ENCODE results near the gene IFT81. TPM values are rescaled to one million over a fixed set of nuclear protein-coding genes. Genes with fewer than 3 reads are reported as not detected.
A peak's percentile ranks its signal among the peaks of the same experiment; 100 is the strongest.

IFT81 gene
- total RNA-seq, 1 experiment from 2014 or later = 9.0 TPM

DNA sequence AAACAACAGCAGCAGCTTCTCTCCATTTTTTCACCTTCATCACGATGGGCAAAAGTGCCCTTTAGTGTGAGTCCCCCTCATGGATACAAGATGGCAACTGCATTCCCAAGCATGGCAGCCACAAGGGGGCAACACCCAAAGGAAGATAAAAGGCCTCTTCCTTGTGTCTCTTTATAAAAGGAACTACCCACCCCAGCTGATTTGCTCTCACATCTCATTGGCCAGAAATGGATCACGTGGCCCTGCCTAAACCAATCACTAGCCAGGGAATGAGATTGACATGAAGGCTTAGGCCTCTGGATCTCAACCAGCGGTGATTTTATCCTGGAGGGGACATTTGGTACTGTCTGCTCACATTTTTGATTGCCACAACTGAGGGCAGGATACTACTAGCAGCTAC is 21.9 kb upstream of the IFT81 start:
- DNase-seq (ENCODE audit: low read depth, low spot score) (peak; percentile 94), ATAC-seq (peak; percentile 83)
- Histone ChIP-seq H3K27me3 (ENCODE audit: insufficient read depth, low read length) (no peaks in the 10 kb centered on the region), H3K9ac (ENCODE audit: low read length) (no peak overlapping the region), H3K4me2 (ENCODE audit: low read length) (no peak overlapping the region), H3K4me3 (replicated peaks in 1 of 2; ENCODE audit: low read depth in 1 of 2, low read length in 2 of 2) (no peak overlapping the region), H2AFZ (ENCODE audit: low read depth, low read length, poor library complexity, severe bottlenecking) (peak overlapping the region; percentile 14), H3K79me2 (ENCODE audit: insufficient read depth, low read length) (no peaks in the 10 kb centered on the region), H3K9me2 (ENCODE audit: insufficient read depth) (no peaks in the 10 kb centered on the region), H3K27ac (ENCODE audit: low read depth, low read length) (no peak overlapping the region), H3K9me3 (ENCODE audit: control insufficient read depth in 1 of 2, insufficient read depth in 1 of 2, low read depth in 1 of 2, low read length in 2 of 2) (no peaks in the 10 kb centered on the region), H4K20me1 (ENCODE audit: insufficient read depth) (no peaks in the 10 kb centered on the region), H3K4me1 (ENCODE audit: control insufficient read depth in 1 of 2, insufficient read depth in 2 of 2, low read length in 2 of 2) (peaks cover 0 to 5% of the 10 kb centered on the region in 2 experiments; a peak in 2 of 4 replicates), H3K36me3 (ENCODE audit: control insufficient read depth in 1 of 2, insufficient read depth in 2 of 2, low read length in 2 of 2) (no peaks in the 10 kb centered on the region)
- intact Hi-C loops (cut with micrococcal nuclease) = loop anchor here (5.0 kb wide), 2 partner anchors 235 to 250 kb away; no protein-coding TSS in a partner anchor
- RAD21 ChIA-PET (ENCODE audit: low non-redundant PET in 1 of 2, low total read pairs in 2 of 2, uncharacterized antibody in 2 of 2, unreplicated experiment in 2 of 2) = interaction anchor here (0.5 to 1.9 kb wide), 3 partner anchors 136 to 329 kb away, joined by 3 to 6 read pairs (median 3); no protein-coding TSS in a partner anchor
- CTCF ChIA-PET = interaction anchor here (0.8 to 2.7 kb wide), 5 partner anchors 178 to 500 kb away, joined by 3 to 32 read pairs (median 5); no protein-coding TSS in a partner anchor
- BruUV-seq (replicated peaks) = no TSS peak
- POLR2A ChIA-PET = interaction anchor here (1.3 to 1.5 kb wide), 3 partner anchors 22 to 329 kb away, joined by 3 to 4 read pairs (median 3); partner anchors contain the start of gene IFT81
- TF ChIP-seq ZNF274 (IDR thresholded peaks at IDR 0.05; ENCODE audit: low read depth, low read length) (no peak), EZH2 (IDR thresholded peaks at IDR 0.05) (no peak), SRF (IDR thresholded peaks at IDR 0.05; ENCODE audit: low read depth) (no peak), FOSL1 (IDR thresholded peaks at IDR 0.05; ENCODE audit: low read depth) (no peak), SP1 (IDR thresholded peaks at IDR 0.05; ENCODE audit: low read depth) (peak; percentile 82), ZFX (IDR thresholded peaks at IDR 0.05) (no peak), ELF1 (IDR thresholded peaks at IDR 0.05; ENCODE audit: borderline replicate concordance, low read depth) (no peak), EGR1 (IDR thresholded peaks at IDR 0.05; ENCODE audit: low read depth) (no peak), CEBPB (IDR thresholded peaks at IDR 0.05; ENCODE audit: low read depth) (no peak), RAD21 (IDR thresholded peaks at IDR 0.05; ENCODE audit: low read depth) (peak; percentile 63), EZH2phosphoT487 (IDR thresholded peaks at IDR 0.05; ENCODE audit: borderline replicate concordance) (no peak), POLR2A (IDR thresholded peaks at IDR 0.05; ENCODE audit: borderline replicate concordance, extremely low read depth, insufficient read depth, insufficient read length) (no peak), ATF3 (IDR thresholded peaks at IDR 0.05) (no peak), YY1 (IDR thresholded peaks at IDR 0.05; ENCODE audit: extremely low read depth, insufficient replicate concordance, low read depth, low read length) (peak; percentile 77), POLR2AphosphoS5 (IDR thresholded peaks at IDR 0.05; ENCODE audit: low read depth, low read length) (no peak), SIN3A (IDR thresholded peaks at IDR 0.05; ENCODE audit: low read depth) (no peak), CBX3 (IDR thresholded peaks at IDR 0.05; ENCODE audit: low read depth) (peak; percentile 49; the same call in 1 of the 2 replicates), MAX (IDR thresholded peaks at IDR 0.05) (peak; percentile 36; the same call in 1 of the 2 replicates)
- TF ChIP-seq, protein P1, sequence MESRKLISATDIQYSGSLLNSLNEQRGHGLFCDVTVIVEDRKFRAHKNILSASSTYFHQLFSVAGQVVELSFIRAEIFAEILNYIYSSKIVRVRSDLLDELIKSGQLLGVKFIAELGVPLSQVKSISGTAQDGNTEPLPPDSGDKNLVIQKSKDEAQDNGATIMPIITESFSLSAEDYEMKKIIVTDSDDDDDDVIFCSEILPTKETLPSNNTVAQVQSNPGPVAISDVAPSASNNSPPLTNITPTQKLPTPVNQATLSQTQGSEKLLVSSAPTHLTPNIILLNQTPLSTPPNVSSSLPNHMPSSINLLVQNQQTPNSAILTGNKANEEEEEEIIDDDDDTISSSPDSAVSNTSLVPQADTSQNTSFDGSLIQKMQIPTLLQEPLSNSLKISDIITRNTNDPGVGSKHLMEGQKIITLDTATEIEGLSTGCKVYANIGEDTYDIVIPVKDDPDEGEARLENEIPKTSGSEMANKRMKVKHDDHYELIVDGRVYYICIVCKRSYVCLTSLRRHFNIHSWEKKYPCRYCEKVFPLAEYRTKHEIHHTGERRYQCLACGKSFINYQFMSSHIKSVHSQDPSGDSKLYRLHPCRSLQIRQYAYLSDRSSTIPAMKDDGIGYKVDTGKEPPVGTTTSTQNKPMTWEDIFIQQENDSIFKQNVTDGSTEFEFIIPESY (IDR thresholded peaks at IDR 0.05; ENCODE audit: extremely low read depth, insufficient replicate concordance, low read length) = no peak
- TF ChIP-seq, protein P2, sequence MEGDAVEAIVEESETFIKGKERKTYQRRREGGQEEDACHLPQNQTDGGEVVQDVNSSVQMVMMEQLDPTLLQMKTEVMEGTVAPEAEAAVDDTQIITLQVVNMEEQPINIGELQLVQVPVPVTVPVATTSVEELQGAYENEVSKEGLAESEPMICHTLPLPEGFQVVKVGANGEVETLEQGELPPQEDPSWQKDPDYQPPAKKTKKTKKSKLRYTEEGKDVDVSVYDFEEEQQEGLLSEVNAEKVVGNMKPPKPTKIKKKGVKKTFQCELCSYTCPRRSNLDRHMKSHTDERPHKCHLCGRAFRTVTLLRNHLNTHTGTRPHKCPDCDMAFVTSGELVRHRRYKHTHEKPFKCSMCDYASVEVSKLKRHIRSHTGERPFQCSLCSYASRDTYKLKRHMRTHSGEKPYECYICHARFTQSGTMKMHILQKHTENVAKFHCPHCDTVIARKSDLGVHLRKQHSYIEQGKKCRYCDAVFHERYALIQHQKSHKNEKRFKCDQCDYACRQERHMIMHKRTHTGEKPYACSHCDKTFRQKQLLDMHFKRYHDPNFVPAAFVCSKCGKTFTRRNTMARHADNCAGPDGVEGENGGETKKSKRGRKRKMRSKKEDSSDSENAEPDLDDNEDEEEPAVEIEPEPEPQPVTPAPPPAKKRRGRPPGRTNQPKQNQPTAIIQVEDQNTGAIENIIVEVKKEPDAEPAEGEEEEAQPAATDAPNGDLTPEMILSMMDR (IDR thresholded peaks at IDR 0.05 in 2 of 3, conservative IDR thresholded peaks at IDR 0.05 in 1 of 3; ENCODE audit: borderline replicate concordance in 1 of 3, insufficient read depth in 1 of 3, low read depth in 2 of 3, low read length in 2 of 3) = peak; percentile 60 to 78 (median 72); a peak in 5 of 6 replicates
- TF ChIP-seq, protein P3, sequence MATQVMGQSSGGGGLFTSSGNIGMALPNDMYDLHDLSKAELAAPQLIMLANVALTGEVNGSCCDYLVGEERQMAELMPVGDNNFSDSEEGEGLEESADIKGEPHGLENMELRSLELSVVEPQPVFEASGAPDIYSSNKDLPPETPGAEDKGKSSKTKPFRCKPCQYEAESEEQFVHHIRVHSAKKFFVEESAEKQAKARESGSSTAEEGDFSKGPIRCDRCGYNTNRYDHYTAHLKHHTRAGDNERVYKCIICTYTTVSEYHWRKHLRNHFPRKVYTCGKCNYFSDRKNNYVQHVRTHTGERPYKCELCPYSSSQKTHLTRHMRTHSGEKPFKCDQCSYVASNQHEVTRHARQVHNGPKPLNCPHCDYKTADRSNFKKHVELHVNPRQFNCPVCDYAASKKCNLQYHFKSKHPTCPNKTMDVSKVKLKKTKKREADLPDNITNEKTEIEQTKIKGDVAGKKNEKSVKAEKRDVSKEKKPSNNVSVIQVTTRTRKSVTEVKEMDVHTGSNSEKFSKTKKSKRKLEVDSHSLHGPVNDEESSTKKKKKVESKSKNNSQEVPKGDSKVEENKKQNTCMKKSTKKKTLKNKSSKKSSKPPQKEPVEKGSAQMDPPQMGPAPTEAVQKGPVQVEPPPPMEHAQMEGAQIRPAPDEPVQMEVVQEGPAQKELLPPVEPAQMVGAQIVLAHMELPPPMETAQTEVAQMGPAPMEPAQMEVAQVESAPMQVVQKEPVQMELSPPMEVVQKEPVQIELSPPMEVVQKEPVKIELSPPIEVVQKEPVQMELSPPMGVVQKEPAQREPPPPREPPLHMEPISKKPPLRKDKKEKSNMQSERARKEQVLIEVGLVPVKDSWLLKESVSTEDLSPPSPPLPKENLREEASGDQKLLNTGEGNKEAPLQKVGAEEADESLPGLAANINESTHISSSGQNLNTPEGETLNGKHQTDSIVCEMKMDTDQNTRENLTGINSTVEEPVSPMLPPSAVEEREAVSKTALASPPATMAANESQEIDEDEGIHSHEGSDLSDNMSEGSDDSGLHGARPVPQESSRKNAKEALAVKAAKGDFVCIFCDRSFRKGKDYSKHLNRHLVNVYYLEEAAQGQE (IDR thresholded peaks at IDR 0.05; ENCODE audit: low read depth) = no peak

Measured in HCT116 (cell line).